KOPT-K1 (cell line): ENCODE results near the gene PIK3CA.
A peak's percentile ranks its signal among the peaks of the same experiment; 100 is the strongest.

Source experiments
- H3K27ac ChIP-seq: fragments of 200-600 bp; sonication (generic); 2 replicates; pipeline ENCODE4 v1.5.1; 2016; ENCODE audit warnings: antibody characterized with exemption, mild to moderate bottlenecking, low read depth, low read length; ENCODE audit not compliant: poor library complexity, severe bottlenecking
- H3K36me3 ChIP-seq: fragments of 200-600 bp; sonication (generic); 2 replicates; pipeline ENCODE4 v1.5.1; 2017; ENCODE audit warnings: antibody characterized with exemption, mild to moderate bottlenecking, low read length, moderate library complexity; ENCODE audit not compliant: insufficient read depth
- H3K9me3 ChIP-seq: fragments of 200-600 bp; sonication (generic); 2 replicates; pipeline ENCODE4 v1.5.1; 2017; ENCODE audit warnings: antibody characterized with exemption, low read length, mild to moderate bottlenecking; ENCODE audit not compliant: insufficient read depth, poor library complexity, severe bottlenecking

PIK3CA gene

GRCh38 chr3:179148616-179149405, 654 bp downstream of the PIK3CA start:
- Histone ChIP-seq H3K36me3 (no peaks in the 10 kb centered on the region), H3K9me3 (no peaks in the 10 kb centered on the region), H3K27ac (peak overlapping the region; percentile 85)

GRCh38 chr3:179149406-179149867, 1.3 kb downstream of the PIK3CA start:
- Histone ChIP-seq H3K9me3 (no peaks in the 10 kb centered on the region), H3K36me3 (no peaks in the 10 kb centered on the region), H3K27ac (peak overlapping the region; percentile 85)

- Histone ChIP-seq H3K27ac (peak overlapping the region; percentile 85), H3K9me3 (no peaks in the 10 kb centered on the region)
These were observed 1.8 kb downstream of the PIK3CA start for GRCh38 chr3:179149951-179150350.

DNA sequence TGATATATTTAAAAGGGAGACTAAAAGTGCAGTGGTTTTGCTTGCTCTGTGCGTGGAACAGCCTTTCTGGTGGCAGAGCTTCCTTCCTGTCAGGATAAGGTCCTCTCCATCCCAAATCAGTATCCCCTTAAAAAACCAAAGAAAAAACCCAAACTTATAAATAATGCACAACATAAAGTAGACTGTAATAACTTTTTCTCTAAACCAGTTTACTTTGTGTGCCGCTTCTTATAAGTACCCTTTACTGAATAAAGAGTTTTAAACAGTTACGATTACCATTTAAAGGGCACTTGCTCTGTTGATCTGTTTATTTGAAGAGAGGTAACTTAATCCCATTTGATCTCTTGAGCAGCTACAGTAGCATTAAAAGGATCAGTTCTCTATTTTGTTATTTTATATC, 2.5 kb downstream of the PIK3CA start:
- Histone ChIP-seq H3K9me3 (no peaks in the 10 kb centered on the region), H3K27ac (no peak overlapping the region), H3K36me3 (no peaks in the 10 kb centered on the region)

More at GRCh38 chr3:179149951-179150350, 1.8 kb downstream of the PIK3CA start:
- no peaks in the 10 kb centered on the region for H3K36me3 ChIP-seq

- no peaks in the 10 kb centered on the region for H3K9me3 ChIP-seq
- no peak overlapping the region for H3K27ac ChIP-seq
- H3K36me3 ChIP-seq, result no peaks in the 10 kb centered on the region
These were observed 3.3 kb downstream of the PIK3CA start for GRCh38 chr3:179151474-179151873.

- Histone ChIP-seq H3K27ac (no peak overlapping the region), H3K36me3 (no peaks in the 10 kb centered on the region), H3K9me3 (no peaks in the 10 kb centered on the region)
These were observed 8.0 kb downstream of the PIK3CA start for GRCh38 chr3:179156170-179156569.

DNA sequence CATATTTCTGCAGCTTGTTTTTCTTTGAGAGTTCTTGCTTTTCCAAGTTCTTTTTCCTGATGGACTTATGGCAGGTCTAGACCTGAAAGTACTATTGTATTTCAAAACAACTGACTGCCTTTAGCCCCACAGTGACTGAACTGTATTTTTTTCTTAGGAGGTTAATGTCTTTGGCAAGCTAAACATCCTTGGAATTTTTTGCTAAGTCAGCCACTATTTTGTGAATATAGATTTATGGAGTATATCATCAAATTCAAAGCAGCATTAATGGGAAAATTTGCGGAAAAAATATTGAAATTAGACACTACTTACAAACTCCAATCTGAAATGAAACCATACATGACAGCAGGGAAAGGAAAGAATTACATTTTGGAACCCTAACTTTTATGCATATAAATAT, 8.6 kb downstream of the PIK3CA start:
- H3K27ac ChIP-seq, result no peak overlapping the region
- H3K9me3 ChIP-seq, result no peaks in the 10 kb centered on the region
- no peaks in the 10 kb centered on the region for H3K36me3 ChIP-seq

DNA sequence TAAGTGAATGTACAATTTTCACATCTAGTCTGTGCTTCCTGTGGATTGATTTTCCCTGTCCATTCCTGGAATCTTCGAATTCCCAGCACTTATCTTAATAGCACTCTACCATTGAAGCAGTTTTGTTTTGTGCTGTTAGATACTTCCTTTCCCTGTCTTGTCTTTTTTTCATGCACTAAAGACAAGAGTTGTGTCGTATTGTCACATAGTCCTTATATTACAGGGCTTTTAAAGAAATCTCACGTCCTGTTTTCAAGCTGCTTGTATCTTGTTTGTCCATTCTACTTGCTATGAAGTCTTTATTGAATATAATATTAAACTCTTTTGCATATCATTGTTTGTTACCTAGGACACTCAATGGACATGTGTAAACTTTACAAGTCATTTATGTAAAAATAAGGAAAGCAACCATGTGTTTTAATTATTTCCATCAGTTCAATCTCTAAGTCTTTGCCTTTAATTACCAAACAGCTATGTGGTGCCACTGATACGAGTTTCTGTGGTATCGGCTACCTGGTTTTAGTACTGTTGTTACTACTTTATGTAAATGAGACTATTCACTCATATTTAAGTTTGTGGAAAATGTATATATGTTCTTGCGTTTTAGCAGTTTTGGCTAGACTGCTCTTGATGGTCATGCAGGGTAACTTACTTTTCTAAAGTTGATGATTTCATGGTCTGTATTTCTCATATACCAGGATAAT, 10.3 kb downstream of the PIK3CA start:
- Histone ChIP-seq H3K9me3 (no peaks in the 10 kb centered on the region), H3K27ac (no peak overlapping the region), H3K36me3 (no peaks in the 10 kb centered on the region)

GRCh38 chr3:179163503-179163902, 15.3 kb downstream of the PIK3CA start:
- H3K9me3 ChIP-seq, result no peaks in the 10 kb centered on the region
- no peaks in the 10 kb centered on the region for H3K36me3 ChIP-seq
- no peak overlapping the region for H3K27ac ChIP-seq

- Histone ChIP-seq H3K36me3 (no peaks in the 10 kb centered on the region), H3K27ac (no peak overlapping the region), H3K9me3 (no peaks in the 10 kb centered on the region)
These were observed 16.7 kb downstream of the PIK3CA start for GRCh38 chr3:179164857-179165256.

- H3K27ac ChIP-seq, result no peak overlapping the region
- no peaks in the 10 kb centered on the region for H3K9me3 ChIP-seq
- H3K36me3 ChIP-seq, result no peaks in the 10 kb centered on the region
These were observed 18.5 kb downstream of the PIK3CA start for GRCh38 chr3:179166561-179167201.

DNA sequence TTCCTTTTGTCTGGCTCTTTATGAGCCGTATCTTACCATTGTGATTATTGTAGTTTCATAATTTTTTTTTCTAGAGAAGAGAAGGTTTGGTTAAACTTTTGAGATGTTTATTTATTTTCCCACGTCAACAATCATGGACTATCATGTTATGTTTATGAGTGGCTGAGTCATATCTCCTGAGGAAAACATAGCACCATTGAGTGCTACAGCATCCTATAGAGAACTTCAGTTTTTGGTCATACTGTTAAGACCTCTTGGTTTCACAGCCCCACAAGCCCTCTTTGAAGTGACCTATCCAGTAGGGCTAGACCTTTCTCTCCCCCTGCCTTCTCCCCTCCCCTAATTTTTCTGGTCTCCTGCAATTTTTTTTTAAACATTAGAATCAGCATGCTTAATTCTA, 20.8 kb downstream of the PIK3CA start:
- Histone ChIP-seq H3K27ac (no peak overlapping the region), H3K36me3 (no peaks in the 10 kb centered on the region), H3K9me3 (no peaks in the 10 kb centered on the region)

GRCh38 chr3:179172546-179172945, 24.4 kb downstream of the PIK3CA start:
- Histone ChIP-seq H3K9me3 (no peaks in the 10 kb centered on the region), H3K27ac (no peak overlapping the region), H3K36me3 (no peaks in the 10 kb centered on the region)

GRCh38 chr3:179174316-179174715, 26.2 kb downstream of the PIK3CA start:
- H3K27ac ChIP-seq, result no peak overlapping the region
- no peaks in the 10 kb centered on the region for H3K36me3 ChIP-seq
- no peaks in the 10 kb centered on the region for H3K9me3 ChIP-seq

- H3K36me3 ChIP-seq, result no peaks in the 10 kb centered on the region
- H3K9me3 ChIP-seq, result no peaks in the 10 kb centered on the region
- H3K27ac ChIP-seq, result no peak overlapping the region
These were observed 26.7 kb downstream of the PIK3CA start for GRCh38 chr3:179174898-179175297.
